Iris pigment epithelial cell (primary cell): ENCODE data around the gene AOAH.

Source experiments
- DNase-seq: peaks from one replicate; pipeline ENCODE4 v3.0.0-alpha.2; 2011; ENCODE audit warnings: low read depth

AOAH gene

GRCh38 chr7:36546331-36546730, 178.0 kb downstream of the AOAH start:
- DNase-seq = no peak

GRCh38 chr7:36545291-36545690, 179.0 kb downstream of the AOAH start:
- DNase-seq = no peak

- no peak for DNase-seq
Measured at GRCh38 chr7:36538126-36538525, 186.2 kb downstream of the AOAH start.

GRCh38 chr7:36535866-36536664, 188.2 kb downstream of the AOAH start:
- peak; percentile 12 for DNase-seq

GRCh38 chr7:36533717-36534116, 190.6 kb downstream of the AOAH start:
- no peak for DNase-seq

GRCh38 chr7:36532981-36533499, 191.3 kb downstream of the AOAH start:
- DNase-seq = no peak

- DNase-seq = no peak
Measured at GRCh38 chr7:36531951-36532350, 192.3 kb downstream of the AOAH start.

GRCh38 chr7:36530456-36530855, 193.8 kb downstream of the AOAH start:
- no peak for DNase-seq

GRCh38 chr7:36527549-36527913, 196.8 kb downstream of the AOAH start:
- no peak for DNase-seq

- DNase-seq = peak; percentile 86
Measured at GRCh38 chr7:36526863-36527548, 197.3 kb downstream of the AOAH start.

- DNase-seq = no peak
Measured at GRCh38 chr7:36523371-36524101, 200.8 kb downstream of the AOAH start.

- no peak for DNase-seq
Measured at GRCh38 chr7:36522453-36523007, 201.8 kb downstream of the AOAH start.

GRCh38 chr7:36521911-36522310, 202.4 kb downstream of the AOAH start:
- DNase-seq = no peak

- no peak for DNase-seq
Measured at GRCh38 chr7:36521133-36521532, 203.2 kb downstream of the AOAH start.

GRCh38 chr7:36515847-36516246, 208.4 kb downstream of the AOAH start:
- DNase-seq = no peak

GRCh38 chr7:36514289-36515243, 209.7 kb downstream of the AOAH start:
- no peak for DNase-seq

GRCh38 chr7:36513393-36513792, 210.9 kb downstream of the AOAH start:
- DNase-seq = no peak

- DNase-seq = no peak
Measured at GRCh38 chr7:36512616-36513015, 211.7 kb downstream of the AOAH start.

- no peak for DNase-seq
Measured at GRCh38 chr7:36509962-36510361, 214.3 kb downstream of the AOAH start.

- no peak for DNase-seq
Measured at GRCh38 chr7:36507475-36508440, 216.5 kb downstream of the AOAH start.
